ENCODE data around the gene PRELID1.
A peak's percentile ranks its signal among the peaks of the same experiment; 100 is the strongest.

The PRELID1 gene

DNA sequence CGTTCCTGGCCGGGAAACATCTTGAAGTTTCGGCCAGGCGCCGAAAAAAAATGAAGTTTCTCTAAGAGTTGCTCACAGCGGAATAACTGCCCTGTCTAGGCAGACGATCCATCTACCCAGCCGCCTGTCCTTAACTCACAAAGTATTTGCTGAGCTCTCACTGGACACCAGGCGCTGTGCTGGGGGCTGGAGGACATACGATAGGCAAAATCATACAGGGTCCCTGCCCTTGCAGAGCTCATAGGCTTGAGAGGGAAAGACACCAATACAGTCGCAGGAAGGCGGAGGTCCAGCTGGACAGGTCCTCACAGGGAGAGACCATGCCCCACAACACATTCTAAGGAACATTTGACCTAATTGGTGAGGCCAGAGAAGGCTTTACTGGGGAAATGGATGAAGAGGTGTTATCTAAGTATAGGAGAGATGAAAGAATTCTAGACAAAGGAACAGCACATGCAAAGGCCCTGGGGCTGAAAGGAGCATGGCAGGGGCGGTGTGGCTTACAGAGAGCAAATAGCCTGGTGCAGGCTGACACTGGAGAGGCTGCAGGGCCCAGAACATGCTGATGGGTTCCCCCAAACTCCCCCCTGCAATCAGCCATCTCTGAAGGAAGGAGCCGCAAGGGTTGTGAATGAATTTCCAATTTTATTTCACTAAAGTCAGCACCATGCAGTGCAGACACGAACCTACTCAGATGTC is 10.1 kb downstream of the PRELID1 start:
- DNase-seq (ENCODE audit: low read depth in 2 of 2), result no peak

DNA sequence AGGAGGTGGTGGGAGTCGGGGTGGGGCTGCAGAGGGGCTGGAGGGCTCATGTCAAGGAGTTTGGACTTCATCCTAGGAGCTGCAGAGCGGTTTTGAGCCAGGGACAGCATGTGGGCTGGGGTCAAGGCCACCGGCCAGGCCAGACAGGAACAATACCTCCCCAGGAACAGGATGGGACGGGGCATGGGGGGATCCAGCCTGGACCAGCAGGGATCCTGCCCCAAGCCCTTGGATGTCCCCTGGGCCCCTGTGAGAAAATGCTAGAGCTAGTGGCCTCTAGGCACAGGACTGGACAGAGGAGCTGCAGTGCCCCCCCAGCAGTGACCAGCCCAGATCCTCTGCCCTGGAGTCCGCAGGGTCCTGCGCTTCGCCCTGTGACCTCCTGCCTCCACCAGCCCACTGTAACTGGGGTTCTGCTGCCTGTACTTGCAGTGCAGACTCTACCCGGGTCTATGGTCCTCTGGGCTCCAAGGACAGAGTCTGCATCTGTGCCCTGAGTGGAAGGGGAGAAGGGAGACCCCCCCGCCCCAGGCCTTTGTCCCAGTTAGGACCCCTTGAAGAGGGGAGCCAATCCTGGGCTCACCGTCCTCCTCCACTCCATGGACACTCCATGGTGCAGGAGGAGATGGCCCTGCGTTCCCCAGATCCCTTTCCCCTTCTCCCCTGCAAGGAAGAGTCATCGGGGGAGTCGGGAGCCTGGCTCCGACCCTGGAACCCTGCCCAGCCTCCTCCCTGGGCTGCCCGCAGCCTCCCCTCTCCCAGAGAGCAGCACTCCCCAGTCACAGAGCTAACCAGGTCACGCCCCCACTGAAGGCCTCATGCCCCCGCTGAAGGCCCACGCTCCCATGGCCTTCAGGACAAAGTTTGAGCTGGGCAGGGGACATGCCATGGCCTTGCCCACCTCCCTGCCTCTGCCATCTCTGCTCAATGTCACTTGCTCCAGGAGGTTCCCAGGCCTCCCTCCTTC is 11.1 kb downstream of the PRELID1 start:
- DNase-seq (ENCODE audit: low read depth in 2 of 2), result no peak

GRCh38 chr5:177315411-177315810 is 11.8 kb downstream of the PRELID1 start:
- DNase-seq (ENCODE audit: low read depth in 2 of 2), result no peak

- no peak for DNase-seq (ENCODE audit: low read depth in 2 of 2)
These were observed 12.4 kb downstream of the PRELID1 start for GRCh38 chr5:177316005-177316404.

- DNase-seq (ENCODE audit: low read depth in 2 of 2), result peak; percentile 50 to 71
These were observed 14.4 kb downstream of the PRELID1 start for GRCh38 chr5:177317959-177318377.

GRCh38 chr5:177319913-177320588 is 16.5 kb downstream of the PRELID1 start:
- no peak for DNase-seq (ENCODE audit: low read depth in 2 of 2)

GRCh38 chr5:177320879-177321278 is 17.3 kb downstream of the PRELID1 start:
- no peak for DNase-seq (ENCODE audit: low read depth in 2 of 2)

DNA sequence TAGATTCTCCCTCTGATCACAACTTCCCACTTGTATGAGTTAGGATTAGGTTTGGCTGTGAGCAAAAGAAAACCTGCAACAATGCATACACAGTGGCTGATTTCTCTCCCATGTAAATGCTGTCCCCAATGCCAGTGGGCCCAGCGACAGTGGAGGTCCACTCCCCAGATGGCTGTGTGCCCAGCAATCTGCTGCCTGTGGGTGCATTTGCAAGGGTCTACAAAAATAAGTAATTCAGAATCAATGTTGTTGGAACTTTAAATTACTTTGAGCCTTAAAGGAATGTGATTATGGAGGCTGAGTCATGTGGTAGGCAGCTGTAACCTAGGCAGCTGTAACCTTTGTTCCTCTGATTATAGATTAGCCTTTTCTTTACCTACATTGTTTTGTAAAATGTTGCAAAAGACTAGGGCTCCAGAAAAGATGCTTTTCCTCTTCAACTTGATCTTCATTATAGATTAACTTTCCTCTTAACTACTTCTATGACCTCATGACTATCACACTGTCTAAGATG is 22.3 kb downstream of the PRELID1 start:
- DNase-seq (ENCODE audit: low read depth in 2 of 2), result no peak

- no peak for DNase-seq (ENCODE audit: low read depth in 2 of 2)
These were observed 24.2 kb downstream of the PRELID1 start for GRCh38 chr5:177327539-177328522.

DNA sequence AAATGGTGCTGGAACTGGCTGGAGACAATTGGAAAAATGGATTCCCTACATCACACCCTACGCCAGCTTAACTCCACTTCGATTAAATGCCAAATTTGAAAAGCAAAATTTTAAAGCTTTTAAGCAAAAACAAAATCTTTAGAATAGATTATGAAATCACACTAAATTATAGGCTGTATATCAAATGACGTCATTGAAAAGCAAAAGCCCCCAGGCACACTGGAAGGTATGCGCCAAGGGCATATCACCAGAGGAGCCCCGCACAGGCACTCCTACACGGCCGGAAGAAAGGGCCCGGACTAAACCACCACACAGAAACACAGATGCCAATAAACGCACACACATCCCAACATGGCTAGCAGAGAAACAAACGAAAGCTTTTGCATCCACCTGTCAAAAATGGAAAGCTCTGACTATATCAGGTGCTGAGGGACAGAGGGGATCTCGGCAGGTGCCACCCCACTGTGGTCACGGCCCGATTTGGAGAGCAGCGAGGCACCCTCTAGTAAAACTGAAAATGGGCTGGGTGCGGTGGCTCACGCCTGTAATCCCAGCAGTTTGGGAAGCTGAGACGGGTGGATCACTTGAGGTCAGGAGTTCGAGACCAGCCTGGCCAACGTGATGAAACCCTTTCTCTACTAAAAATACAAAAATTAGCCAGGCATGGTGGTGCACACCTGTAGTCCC is 25.1 kb downstream of the PRELID1 start:
- DNase-seq (ENCODE audit: low read depth in 2 of 2), result no peak

DNA sequence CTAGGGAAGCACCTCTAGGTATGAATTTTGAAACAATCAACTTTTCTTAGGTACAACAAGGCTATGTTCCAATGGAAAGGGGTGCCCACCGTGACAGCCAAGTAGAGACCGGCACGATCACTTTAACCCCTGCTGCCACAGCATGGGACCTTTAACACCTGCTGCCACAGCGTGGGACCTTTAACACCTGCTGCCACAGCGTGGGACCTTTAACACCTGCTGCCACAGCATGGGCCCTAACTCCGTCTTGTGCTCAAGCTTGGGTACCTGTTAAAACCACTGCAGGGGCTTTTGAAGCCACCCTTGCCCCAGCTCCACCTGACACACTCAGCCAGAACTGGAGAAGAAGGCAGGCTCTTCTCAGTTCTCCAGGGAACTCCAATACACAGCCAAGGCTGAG is 26.3 kb downstream of the PRELID1 start:
- no peak for DNase-seq (ENCODE audit: low read depth in 2 of 2)

- DNase-seq (ENCODE audit: low read depth in 2 of 2), result no peak
These were observed 27.6 kb downstream of the PRELID1 start for GRCh38 chr5:177330991-177331842.

DNA sequence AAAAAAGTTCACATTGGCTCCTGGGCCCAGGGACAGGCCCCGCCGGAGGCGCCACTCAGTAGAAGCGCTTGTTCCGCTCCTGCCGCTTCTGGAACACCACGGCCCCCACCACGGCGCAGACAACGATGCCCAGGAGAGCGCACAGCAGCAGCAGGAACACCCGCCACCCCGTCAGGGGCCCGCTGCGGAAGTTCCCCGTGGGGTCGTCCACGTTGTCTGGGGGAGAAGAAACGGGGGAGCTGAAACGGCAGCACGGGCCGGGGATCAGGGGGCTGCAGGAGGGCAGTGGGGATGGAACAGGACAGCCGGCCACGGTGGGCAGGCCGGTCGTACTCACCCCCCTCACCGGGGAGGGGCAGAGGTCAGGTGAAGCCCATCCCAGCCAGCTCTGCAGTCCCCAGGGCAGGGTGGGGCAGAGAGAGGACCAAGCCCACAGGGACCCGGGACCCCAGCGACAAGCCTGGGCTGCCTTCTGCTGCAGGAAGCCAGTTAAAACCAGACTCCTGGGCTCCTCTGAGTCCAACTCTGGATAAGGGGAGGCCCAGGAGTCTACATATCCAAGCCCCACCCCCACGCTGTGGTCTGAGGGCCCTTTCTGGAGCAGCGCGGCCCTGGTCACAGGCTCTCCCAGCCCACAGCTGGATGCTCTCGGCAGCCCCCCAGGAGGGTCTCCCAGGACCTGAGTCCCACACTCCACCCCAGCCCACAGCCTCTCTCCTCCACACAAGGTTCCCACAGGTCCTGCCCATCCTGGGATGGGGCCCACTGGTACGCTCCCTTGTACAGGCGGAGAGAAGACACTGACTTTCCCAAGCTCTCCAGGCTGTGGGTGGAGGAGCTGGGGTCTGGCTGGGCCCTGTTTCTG is 28.7 kb downstream of the PRELID1 start:
- DNase-seq (ENCODE audit: low read depth in 2 of 2), result no peak

- DNase-seq (ENCODE audit: low read depth in 2 of 2), result no peak
These were observed 29.3 kb downstream of the PRELID1 start for GRCh38 chr5:177332896-177333260.

DNA sequence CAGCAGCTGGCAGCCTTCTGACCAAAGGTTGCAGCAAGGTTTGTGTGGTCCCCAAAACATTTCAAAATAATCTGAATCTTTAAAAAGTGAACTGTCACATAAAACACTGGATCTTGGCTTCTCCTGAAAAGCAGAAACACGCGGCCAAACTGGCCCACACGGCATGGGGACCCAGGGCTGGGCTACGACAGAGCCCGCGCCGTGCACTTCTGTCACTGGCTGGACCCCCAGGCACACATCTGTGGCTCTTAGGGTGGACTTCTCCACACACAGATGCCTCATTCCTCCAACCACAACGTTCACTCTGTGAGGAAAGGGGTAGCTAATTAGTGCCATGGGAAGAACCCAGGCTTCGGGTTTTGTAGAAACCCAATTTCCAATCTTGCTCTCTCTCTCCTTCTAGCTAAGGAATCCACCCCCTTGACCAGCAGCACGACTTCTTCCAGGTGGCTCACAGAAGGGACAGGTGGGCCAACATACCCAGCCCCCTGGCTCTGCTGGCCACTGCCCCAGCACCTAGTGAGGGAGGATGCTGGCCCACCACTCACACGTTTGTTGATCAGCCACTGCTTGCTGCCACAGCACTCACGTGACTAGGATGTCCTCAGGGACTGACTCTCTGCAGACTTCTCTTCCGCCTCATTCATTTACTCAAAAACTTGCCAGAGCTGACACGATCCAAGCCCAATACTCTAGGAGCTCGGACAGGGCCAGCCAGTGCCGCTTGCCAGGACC is 30.0 kb downstream of the PRELID1 start:
- no peak for DNase-seq (ENCODE audit: low read depth in 2 of 2)

DNA sequence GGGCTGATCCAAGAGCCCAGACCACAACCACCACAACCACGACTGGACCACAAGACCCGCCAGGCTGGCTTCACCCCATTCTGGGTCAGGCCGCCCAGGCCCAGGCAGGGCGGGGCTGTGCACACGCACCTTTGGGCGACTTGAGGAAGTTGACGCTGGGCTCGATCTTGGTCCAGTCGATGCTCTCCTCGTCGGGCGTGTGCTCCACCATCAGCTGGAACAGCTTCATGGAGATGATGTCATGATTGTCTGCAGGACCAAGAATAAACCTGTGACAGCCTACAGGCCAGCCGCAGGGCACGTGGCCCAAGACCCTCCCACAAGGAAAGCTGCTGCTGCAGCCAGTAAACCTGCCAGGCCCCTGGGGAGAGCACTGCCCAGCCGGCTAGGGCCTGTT is 30.6 kb downstream of the PRELID1 start:
- DNase-seq (ENCODE audit: low read depth in 2 of 2), result no peak

- DNase-seq (ENCODE audit: low read depth in 2 of 2), result no peak
These were observed 31.4 kb downstream of the PRELID1 start for GRCh38 chr5:177334781-177335700.
